NCI-H1694 treated with DMSO at 0.1 percent for 48 hours (cell line): ENCODE measurements around the gene MRTFB.

ENCODE experiments used
- DNase-seq: peaks from one replicate; lab custom pipeline; 2025; lab: John Stamatoyannopoulos, UW

MRTFB gene

GRCh38 chr16:14131774-14132695, 60.9 kb downstream of the MRTFB start:
- DNase-seq = no peak

GRCh38 chr16:14132696-14133048, 61.6 kb downstream of the MRTFB start:
- DNase-seq = no peak

DNA sequence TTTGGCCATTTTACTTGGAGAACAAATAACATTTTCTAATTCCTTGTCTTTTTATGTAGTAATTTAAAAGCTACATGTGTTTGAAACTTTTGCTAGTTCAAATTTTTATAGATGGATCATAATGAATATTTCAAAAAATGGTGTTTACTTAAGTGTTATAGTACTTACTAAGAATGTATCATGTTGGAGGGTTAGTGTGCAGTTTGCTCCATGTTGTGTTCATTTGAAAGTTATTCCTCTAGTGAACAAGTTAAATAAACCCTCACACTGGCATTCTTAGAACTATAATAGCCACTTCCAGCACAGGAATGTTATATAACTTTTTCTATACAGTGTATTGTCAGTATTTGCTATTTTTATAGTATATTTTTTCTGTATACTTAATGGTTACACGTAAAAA, 62.8 kb downstream of the MRTFB start:
- no peak for DNase-seq

DNA sequence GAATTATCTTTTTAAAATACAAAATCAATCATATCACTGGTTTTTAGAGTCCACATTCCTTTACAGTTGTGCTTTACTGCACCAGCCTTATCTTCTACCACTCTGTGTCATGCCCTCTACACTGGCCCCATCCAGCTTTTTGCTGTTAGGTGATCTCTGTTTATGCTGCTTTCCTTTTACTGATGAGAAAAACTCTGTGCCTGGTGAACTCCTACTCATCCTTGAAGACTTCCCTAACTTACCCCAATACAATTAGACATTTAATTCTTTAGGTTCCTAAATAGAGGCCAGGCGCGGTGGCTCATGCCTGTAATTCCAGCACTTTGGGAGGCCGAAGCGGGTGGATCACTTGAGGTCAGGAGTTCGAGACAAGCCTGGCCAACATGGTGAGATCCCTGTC, 64.6 kb downstream of the MRTFB start:
- no peak for DNase-seq

DNA sequence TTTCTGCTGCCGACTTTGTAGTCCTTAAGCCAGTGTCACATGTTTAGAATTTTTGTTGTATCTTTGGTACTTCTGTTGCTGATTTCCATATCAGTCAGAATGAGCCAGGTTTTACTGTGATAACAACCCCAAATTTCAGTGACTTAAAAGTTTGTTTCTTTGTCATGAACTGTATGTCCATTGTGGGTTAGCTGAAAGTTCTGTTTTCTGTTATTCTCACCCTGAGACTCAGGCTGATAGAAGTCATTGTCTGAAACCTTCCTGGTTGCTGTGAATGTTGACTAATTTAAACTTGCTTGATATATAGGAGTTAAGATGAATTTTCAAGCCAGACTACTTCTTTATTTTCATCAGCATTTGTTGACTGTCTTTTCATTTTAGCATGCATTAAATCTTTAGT, 68.8 kb downstream of the MRTFB start:
- no peak for DNase-seq

GRCh38 chr16:14140923-14141322, 69.8 kb downstream of the MRTFB start:
- no peak for DNase-seq

- DNase-seq = no peak
Observed at GRCh38 chr16:14146445-14146844, 75.3 kb downstream of the MRTFB start.

DNA sequence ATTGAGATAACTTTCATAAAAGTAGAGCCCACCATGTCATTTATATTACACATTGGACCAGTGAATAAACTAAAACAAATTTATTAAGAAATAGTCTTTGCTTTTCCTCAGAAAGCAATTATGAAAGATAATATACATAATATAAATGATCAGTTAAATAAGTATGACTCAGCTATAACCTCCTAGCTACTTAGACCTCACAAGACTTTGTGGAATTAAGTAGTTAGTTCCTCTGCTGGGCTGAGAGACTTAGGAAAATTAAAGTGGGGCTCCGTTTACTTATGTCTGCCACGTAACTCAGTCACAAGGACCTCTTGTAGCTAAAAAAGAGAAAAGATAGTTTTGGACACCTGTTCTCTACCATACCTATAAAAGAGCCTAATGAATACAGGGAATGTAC, 76.9 kb downstream of the MRTFB start:
- no peak for DNase-seq

- no peak for DNase-seq
Observed at GRCh38 chr16:14148569-14148968, 77.5 kb downstream of the MRTFB start.

DNA sequence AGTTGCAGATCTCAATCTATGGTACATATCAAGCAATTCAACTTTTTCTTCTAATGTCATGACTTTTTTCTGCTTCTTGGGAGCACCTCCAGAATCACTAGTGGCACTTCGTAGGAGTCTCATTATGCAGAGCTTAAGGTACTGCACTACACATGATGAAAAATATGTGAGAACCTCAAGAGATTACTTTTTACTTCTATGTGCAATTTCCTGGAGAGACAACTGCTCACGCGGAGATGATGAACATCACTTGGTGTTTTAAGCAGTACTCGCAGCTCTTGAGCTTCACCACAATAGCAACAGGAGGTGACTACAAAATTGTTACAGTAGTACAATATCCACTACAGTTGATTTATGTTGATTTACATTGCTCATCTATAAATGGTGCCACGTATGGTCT, 79.7 kb downstream of the MRTFB start:
- DNase-seq = no peak

DNA sequence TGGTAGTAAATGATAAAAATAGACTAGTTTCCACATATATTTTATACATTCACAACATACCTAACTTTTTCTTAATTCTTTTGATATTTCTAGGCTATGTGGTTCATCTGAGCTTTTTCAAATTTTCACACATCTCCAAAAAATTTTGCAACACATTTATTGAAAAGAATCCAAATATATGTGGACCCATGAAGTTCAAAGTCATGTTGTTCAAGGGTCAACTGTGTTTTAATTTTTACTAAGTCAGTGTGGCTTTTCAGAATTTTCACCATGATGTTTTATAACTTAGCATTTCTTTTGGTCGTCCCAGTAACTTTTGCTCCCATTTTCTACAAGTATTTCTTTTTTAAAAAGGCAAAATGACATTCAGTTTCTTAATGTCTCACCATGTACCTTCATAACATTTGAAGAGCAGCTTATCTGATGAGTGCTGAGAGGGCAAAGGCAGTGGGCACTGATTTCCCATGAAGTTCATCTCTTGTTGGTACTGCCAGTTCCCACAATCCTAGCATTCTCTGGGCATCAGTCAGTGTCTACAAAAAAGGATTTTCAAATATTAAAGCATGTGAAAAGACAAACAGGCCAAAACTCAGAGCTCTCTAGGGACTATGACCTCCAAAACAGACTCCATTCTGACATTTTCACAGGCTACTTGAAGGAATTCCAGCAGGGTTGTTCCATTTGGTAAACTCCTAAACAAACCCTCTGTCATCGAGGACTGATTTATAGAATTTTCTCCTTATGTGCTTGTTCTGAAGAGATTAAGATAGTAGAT, 80.3 kb downstream of the MRTFB start:
- no peak for DNase-seq

DNA sequence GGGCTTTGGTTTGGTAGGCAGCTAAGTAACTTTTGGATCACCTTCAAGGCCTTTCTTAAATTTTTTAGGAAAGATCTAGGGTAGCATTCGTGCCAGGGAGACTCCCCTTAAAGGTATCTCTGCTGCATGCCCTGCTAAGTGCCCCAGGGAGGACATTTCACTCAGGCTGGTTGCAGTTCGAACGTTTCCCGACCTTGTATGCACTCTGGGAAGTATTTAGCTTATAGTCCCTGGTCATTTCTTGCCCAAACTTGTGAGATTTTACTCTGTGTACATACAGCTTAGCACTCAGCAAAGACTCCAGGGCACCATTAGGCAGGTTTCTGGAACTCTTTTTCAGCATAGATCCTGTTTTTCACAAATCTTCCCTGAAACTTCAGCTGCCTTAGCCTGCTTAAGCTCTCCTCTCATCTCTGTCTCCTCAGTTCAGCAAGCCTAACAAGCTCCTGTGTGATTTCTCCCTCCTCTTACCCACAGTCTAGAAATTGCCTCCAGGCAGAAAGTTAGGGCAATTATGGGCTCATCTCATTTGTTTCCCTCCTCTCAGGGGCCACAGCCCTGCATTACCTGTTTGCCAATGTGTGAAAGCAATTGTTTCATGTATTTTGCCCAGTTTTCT, 84.6 kb downstream of the MRTFB start:
- no peak for DNase-seq

DNA sequence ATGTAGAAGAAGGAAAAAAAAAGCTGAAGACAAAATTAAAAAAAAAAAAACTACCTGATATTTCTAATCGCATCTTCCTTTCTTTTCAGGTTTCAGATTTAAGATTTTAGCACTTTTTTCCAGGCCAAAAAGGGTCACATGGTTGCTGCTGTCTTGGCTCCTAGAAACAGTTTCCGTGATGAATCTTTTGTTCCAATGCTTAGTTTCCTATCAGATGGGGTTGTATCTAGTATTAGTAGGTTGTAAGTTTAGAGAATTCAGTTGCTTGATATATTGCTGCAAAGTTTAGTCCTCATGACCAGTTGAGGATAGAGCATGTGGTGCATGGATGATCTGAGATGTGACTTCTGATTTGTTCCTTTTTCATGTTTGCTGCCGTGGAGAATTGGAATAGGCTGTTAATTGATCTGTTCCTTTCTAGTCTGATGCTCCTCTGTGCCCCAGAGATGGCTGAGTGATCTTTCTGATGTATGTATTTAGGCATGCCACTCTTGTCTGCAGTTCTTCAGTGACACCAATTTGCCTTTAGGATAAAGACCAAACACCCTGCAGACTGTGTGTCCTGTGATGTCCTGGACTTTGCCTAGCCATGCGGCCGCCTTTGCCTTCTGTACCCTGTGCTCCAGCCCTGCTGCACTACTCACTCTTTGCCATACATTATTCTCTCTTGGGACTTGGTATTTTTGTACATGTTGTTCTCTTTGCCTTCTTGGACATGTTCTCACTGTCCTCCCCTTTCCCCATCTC, 94.0 kb downstream of the MRTFB start:
- no peak for DNase-seq

DNA sequence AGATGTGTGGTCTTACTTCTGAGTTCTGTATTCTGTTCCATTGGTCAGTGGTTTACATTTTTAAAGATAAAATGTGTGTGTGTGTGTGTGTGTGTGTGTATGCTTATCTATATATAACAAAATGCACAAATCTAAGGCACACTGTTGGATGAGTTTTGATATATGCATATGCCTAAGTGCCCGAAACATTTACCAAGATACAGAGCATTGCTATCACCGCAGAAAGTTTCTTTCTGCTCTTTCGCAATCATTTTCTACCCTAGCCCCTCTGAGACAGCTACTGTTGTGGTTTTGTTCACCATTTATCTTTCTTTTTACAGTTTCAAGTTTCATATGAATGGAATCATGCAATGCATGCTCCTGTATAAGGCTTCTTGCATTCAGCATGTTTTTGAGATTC, 97.0 kb downstream of the MRTFB start:
- DNase-seq = no peak

DNA sequence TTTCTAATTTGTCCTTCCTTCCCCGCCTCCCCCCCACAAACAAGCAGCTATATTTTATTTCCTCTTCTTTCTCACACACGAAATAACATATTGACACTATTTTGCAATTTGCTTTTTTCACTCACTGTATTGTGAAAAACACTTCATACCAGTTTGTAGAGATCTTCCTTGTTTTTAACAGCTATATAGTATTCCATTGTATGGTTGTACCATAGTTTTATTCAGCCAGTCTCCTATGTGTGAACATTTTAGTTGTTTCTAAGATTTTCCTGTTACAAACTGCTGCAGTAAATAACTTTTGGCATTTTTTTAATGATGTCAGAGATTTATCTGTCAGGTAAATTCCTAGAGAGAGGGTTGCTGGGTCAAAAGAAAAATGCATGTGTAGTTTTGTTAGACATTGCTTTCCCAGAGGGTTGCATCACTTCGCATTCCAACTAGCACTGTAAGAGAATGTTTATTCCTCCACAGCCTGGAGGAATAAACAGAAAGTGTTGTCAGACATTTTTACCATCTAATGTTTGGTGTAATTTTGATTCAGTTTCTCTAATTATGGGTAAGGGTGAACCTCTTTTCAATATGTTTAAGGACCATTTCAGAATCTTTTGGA, 101.2 kb downstream of the MRTFB start:
- no peak for DNase-seq

DNA sequence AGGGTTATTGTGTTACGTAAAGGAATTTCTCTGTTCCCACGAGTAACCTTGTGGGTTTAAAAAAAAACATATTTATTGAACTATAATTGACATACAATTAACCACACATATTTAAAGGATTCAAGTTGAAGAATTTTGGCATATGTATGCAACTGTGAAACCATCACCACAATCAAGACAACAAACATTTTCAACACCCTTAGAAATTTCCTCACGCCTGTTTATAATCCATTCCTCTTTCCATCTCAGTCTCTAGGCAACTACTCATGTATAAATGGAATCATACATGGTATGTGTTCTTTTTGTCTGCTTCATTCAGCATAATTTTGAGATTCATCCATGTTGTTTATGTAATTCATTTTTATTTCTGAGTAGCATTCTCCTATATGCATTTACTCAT, 104.0 kb downstream of the MRTFB start:
- DNase-seq = no peak

GRCh38 chr16:14177704-14178103, 106.6 kb downstream of the MRTFB start:
- DNase-seq = no peak

GRCh38 chr16:14179116-14179515, 108.0 kb downstream of the MRTFB start:
- no peak for DNase-seq

- DNase-seq = no peak
Observed at GRCh38 chr16:14180481-14180944, 109.4 kb downstream of the MRTFB start.

DNA sequence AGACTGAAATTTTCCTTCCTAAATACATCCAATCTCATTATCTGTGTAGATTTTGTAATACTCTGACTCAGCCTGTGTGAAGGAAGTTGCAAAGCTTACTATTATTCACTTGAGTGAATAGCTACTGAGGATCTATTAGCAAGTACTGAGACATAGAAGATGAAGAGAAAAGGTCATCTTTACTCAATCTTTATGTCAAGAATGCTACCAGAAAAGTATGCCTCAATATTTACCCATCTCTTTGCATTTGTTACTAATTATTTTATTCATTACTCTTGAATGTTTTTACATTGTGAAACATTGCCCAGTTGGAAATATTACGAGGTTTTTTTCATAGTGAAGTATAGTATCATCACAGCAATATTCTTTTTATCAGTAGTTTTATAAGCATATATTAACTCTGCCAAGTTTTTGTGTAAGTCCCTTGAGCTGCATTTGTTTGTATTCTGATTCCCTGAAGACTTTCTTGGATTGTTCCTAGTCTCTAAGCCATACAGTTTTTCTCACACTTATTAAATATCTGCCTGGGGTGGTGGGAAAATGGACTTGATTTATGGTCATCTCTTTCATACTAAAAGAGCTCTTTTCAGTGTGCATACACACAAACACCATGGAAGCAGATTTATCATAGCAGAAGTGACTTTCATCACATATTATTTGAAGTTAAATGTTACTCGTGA, 110.4 kb downstream of the MRTFB start:
- DNase-seq = no peak

DNA sequence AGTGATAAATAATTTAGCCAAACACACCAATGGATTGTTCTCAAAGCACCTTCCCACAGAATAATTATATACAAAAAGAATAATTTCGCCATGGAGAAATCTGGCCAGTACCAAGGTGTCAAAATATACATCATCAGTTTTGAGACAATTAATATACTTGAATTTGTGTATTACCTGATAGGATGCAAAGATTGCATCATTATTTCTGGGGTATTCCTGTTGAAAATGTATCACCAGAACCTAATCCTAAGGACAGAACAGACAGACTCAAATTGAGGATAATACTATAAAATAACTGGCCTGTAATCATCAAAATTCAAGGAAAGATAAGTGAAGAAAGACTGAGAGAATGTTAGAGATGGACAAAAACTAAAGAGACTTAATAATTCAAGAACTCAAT, 111.9 kb downstream of the MRTFB start:
- DNase-seq = no peak
